Left colon (tissue), 2 donors: ENCODE data around the gene CPM. TPM values are rescaled to one million over a fixed set of nuclear protein-coding genes. Genes with fewer than 3 reads are reported as not detected.
"Not testable (repeated sequence)": the region's sequence is repeated elsewhere in the genome, so short reads cannot be mapped to it uniquely, and the experiment has no call there.

Experiments used
- ATAC-seq: fragments of 200-7000 bp; cut with Tn5 transposase; one replicate; pipeline ENCODE4 v1.9.1; 2020; ENCODE audit warnings: mild to moderate bottlenecking, moderate library complexity
- DNase-seq, 2 donors: peaks; one replicate each; pipeline ENCODE4 v3.0.0-alpha.2; 2020
- intact Hi-C, 2 donors: fragments of 100-400 bp; cut with DNase I in 1 of 2; cut with micrococcal nuclease in 1 of 2; formaldehyde crosslinking; loops; one replicate each; pipeline versions ENCODE4 v1.11.2 to v1.14.0; 2022; cut with DNase I, micrococcal nuclease
- total RNA-seq, 2 donors: library from RNA; stranded (reverse); fragmentation: NEBNext Ultra II Directional; extraction: Animal tissue kit (Norgen Biotek cat#: 25700); gene quantifications; one replicate each; pipeline ENCODE4 v1.2.1, GENCODE V29; 2021
- donor health status: DM: no; HTN: no; CAD: no.
- donor health status: DM: yes; HTN: yes; CAD: no.

Gene CPM
- total RNA-seq, 2 donors from 2014 or later: 98.0 to 109 TPM

- intact Hi-C loops: no loop called here
Observed at GRCh38 chr12:68842784-68843567, 90.0 kb downstream of the CPM start.

GRCh38 chr12:68842123-68842522 lies 90.8 kb downstream of the CPM start:
- no peak for ATAC-seq
- intact Hi-C loops: no loop called here

More at GRCh38 chr12:68842784-68843567, 90.0 kb downstream of the CPM start:
- no peak for ATAC-seq
- DNase-seq: no peak

GRCh38 chr12:68841717-68842116 lies 91.3 kb downstream of the CPM start:
- DNase-seq: no peak
- intact Hi-C loops: no loop called here
- ATAC-seq: no peak

More at GRCh38 chr12:68842123-68842522, 90.8 kb downstream of the CPM start:
- no peak for DNase-seq

GRCh38 chr12:68841175-68841574 lies 91.8 kb downstream of the CPM start:
- DNase-seq, intact Hi-C loops: not testable (repeated sequence)
- peak; percentile 42 for ATAC-seq

- intact Hi-C loops: no loop called here
Observed at GRCh38 chr12:68839183-68840147, 93.5 kb downstream of the CPM start.

GRCh38 chr12:68838046-68838886 lies 94.7 kb downstream of the CPM start:
- peak; percentile 13 for ATAC-seq
- intact Hi-C loops: no loop called here
- DNase-seq: no peak

More at GRCh38 chr12:68839183-68840147, 93.5 kb downstream of the CPM start:
- ATAC-seq (no peak), DNase-seq (no peak)

GRCh38 chr12:68837215-68837614 lies 95.8 kb downstream of the CPM start:
- ATAC-seq (no peak), DNase-seq (no peak)
- intact Hi-C loops: no loop called here

- ATAC-seq (no peak), DNase-seq (no peak)
- intact Hi-C loops: no loop called here
Observed at GRCh38 chr12:68835333-68835908, 97.5 kb downstream of the CPM start.

- intact Hi-C loops: no loop called here
- ATAC-seq: no peak
- no peak for DNase-seq
Observed at GRCh38 chr12:68833508-68833907, 99.5 kb downstream of the CPM start.

- ATAC-seq (no peak), DNase-seq (no peak)
- intact Hi-C loops: no loop called here
Observed at GRCh38 chr12:68832504-68832867, 100.5 kb downstream of the CPM start.

- intact Hi-C loops: no loop called here
- ATAC-seq: no peak
- DNase-seq: no peak
Observed at GRCh38 chr12:68831751-68832503, 101.0 kb downstream of the CPM start.

- intact Hi-C loops: no loop called here
- DNase-seq (no peak), ATAC-seq (no peak)
Observed at GRCh38 chr12:68831272-68831671, 101.7 kb downstream of the CPM start.

- ATAC-seq (no peak), DNase-seq (no peak)
- intact Hi-C loops: no loop called here
Observed at GRCh38 chr12:68828672-68829068, 104.3 kb downstream of the CPM start.

- DNase-seq: no peak
- no peak for ATAC-seq
- intact Hi-C loops: no loop called here
Observed at GRCh38 chr12:68827895-68828671, 104.9 kb downstream of the CPM start.

- intact Hi-C loops: no loop called here
- DNase-seq (no peak), ATAC-seq (no peak)
Observed at GRCh38 chr12:68825569-68826217, 107.3 kb downstream of the CPM start.

GRCh38 chr12:68824597-68825250 lies 108.2 kb downstream of the CPM start:
- ATAC-seq: no peak
- intact Hi-C loops: no loop called here
- DNase-seq: no peak
